ENCODE measurements around the gene FGFR2. TPM values are rescaled to one million over a fixed set of nuclear protein-coding genes. Genes with fewer than 3 reads are reported as not detected.

The FGFR2 gene
- total RNA-seq, 1 donor from 2014 or later, result 7.4 TPM

GRCh38 chr10:121444520-121445165 is 153.6 kb downstream of the FGFR2 start:
- Mint-ChIP-seq H3K27ac (ENCODE audit: unreplicated experiment) (no peak overlapping the region), H3K9me3 (ENCODE audit: unreplicated experiment) (peaks cover 2% of the 10 kb centered on the region), H3K27me3 (ENCODE audit: unreplicated experiment) (peaks cover 2% of the 10 kb centered on the region), H3K4me3 (ENCODE audit: unreplicated experiment) (no peak overlapping the region), H3K4me1 (ENCODE audit: low read depth, unreplicated experiment) (no peaks in the 10 kb centered on the region), H3K36me3 (ENCODE audit: unreplicated experiment) (no peaks in the 10 kb centered on the region)
- no peak for TF ChIP-seq CTCF (IDR thresholded peaks at IDR 0.05; ENCODE audit: partially characterized antibody, unreplicated experiment)
- no peak for DNase-seq

- Mint-ChIP-seq H3K9me3 (ENCODE audit: unreplicated experiment) (peaks cover 4% of the 10 kb centered on the region), H3K4me1 (ENCODE audit: low read depth, unreplicated experiment) (peaks cover 4% of the 10 kb centered on the region), H3K4me3 (ENCODE audit: unreplicated experiment) (no peak overlapping the region), H3K27ac (ENCODE audit: unreplicated experiment) (no peak overlapping the region), H3K36me3 (ENCODE audit: unreplicated experiment) (no peaks in the 10 kb centered on the region), H3K27me3 (ENCODE audit: unreplicated experiment) (no peaks in the 10 kb centered on the region)
- DNase-seq, result no peak
- TF ChIP-seq CTCF (IDR thresholded peaks at IDR 0.05; ENCODE audit: partially characterized antibody, unreplicated experiment), result no peak
Measured at GRCh38 chr10:121442086-121442935, 155.9 kb downstream of the FGFR2 start.

GRCh38 chr10:121440461-121440860 is 157.8 kb downstream of the FGFR2 start:
- Mint-ChIP-seq H3K9me3 (ENCODE audit: unreplicated experiment) (peaks cover 4% of the 10 kb centered on the region), H3K27ac (ENCODE audit: unreplicated experiment) (no peak overlapping the region), H3K36me3 (ENCODE audit: unreplicated experiment) (no peaks in the 10 kb centered on the region), H3K4me1 (ENCODE audit: low read depth, unreplicated experiment) (peaks cover 13% of the 10 kb centered on the region), H3K4me3 (ENCODE audit: unreplicated experiment) (no peak overlapping the region), H3K27me3 (ENCODE audit: unreplicated experiment) (no peaks in the 10 kb centered on the region)
- no peak for TF ChIP-seq CTCF (IDR thresholded peaks at IDR 0.05; ENCODE audit: partially characterized antibody, unreplicated experiment)
- DNase-seq, result no peak

- Mint-ChIP-seq H3K36me3 (ENCODE audit: unreplicated experiment) (no peaks in the 10 kb centered on the region), H3K27ac (ENCODE audit: unreplicated experiment) (no peak overlapping the region), H3K27me3 (ENCODE audit: unreplicated experiment) (no peaks in the 10 kb centered on the region), H3K4me1 (ENCODE audit: low read depth, unreplicated experiment) (peaks cover 13% of the 10 kb centered on the region), H3K4me3 (ENCODE audit: unreplicated experiment) (no peak overlapping the region), H3K9me3 (ENCODE audit: unreplicated experiment) (peaks cover 2% of the 10 kb centered on the region)
- no peak for TF ChIP-seq CTCF (IDR thresholded peaks at IDR 0.05; ENCODE audit: partially characterized antibody, unreplicated experiment)
- no peak for DNase-seq
Measured at GRCh38 chr10:121438333-121438732, 159.9 kb downstream of the FGFR2 start.

- TF ChIP-seq CTCF (IDR thresholded peaks at IDR 0.05; ENCODE audit: partially characterized antibody, unreplicated experiment), result no peak
- Mint-ChIP-seq H3K36me3 (ENCODE audit: unreplicated experiment) (no peaks in the 10 kb centered on the region), H3K27ac (ENCODE audit: unreplicated experiment) (peak overlapping the region; percentile 59), H3K27me3 (ENCODE audit: unreplicated experiment) (no peaks in the 10 kb centered on the region), H3K9me3 (ENCODE audit: unreplicated experiment) (peaks cover 2% of the 10 kb centered on the region), H3K4me1 (ENCODE audit: low read depth, unreplicated experiment) (peaks cover 13% of the 10 kb centered on the region), H3K4me3 (ENCODE audit: unreplicated experiment) (no peak overlapping the region)
- peak; percentile 32 for DNase-seq
Measured at GRCh38 chr10:121437596-121437995, 160.6 kb downstream of the FGFR2 start.
